ENCODE data around the gene VPS18. TPM values are rescaled to one million over a fixed set of nuclear protein-coding genes. Genes with fewer than 3 reads are reported as not detected.

Gene VPS18
- total RNA-seq, 2 experiments from 2014 or later, result 16.2 to 16.6 TPM

GRCh38 chr15:40873694-40874561 is 20.3 kb upstream of the VPS18 start, which contains the start of gene RHOV:
Gene RHOV (minus strand): TSS chr15:40874234. CDS start chr15:40874139, 95 bp downstream.
- H3K36me3 Mint-ChIP-seq (ENCODE audit: low read depth), result no peaks in the 10 kb centered on the region
- CTCF ChIA-PET, result interaction anchor here (0.6 to 2.0 kb wide), 7 partner anchors 11 to 56 kb away, joined by 3 to 9 read pairs (median 5); partner anchors contain the start of gene VPS18
- peak; percentile 54 for DNase-seq
- H3K27me3 Mint-ChIP-seq, result peaks cover 18% of the 10 kb centered on the region
- no peak within 1 kb of the TSS for H3K27ac Mint-ChIP-seq
- H3K4me3 Mint-ChIP-seq, result peak within 1 kb of the TSS; percentile 71
- POLR2A ChIA-PET, result no interaction called here
- peaks cover 18% of the 10 kb centered on the region for H3K4me1 Mint-ChIP-seq
- H3K9me3 Mint-ChIP-seq, result no peaks in the 10 kb centered on the region

- POLR2A ChIA-PET, result no interaction called here
- H3K4me1 Mint-ChIP-seq, result peaks cover 26% of the 10 kb centered on the region
- H3K27ac Mint-ChIP-seq, result no peak overlapping the region
- no peak for DNase-seq
- CTCF ChIA-PET, result interaction anchor here (0.6 to 6.1 kb wide), 5 partner anchors 8 to 152 kb away, joined by 3 to 31 read pairs (median 5); partner anchors contain the start of gene VPS18
- H3K4me3 Mint-ChIP-seq, result no peak overlapping the region
- no peaks in the 10 kb centered on the region for H3K36me3 Mint-ChIP-seq (ENCODE audit: low read depth)
- no peaks in the 10 kb centered on the region for H3K9me3 Mint-ChIP-seq
- peaks cover 18% of the 10 kb centered on the region for H3K27me3 Mint-ChIP-seq
Observed at GRCh38 chr15:40875991-40876730, 18.1 kb upstream of the VPS18 start.

- no peak for DNase-seq
- ChIA-PET POLR2A (no interaction called here), CTCF (interaction anchor here (1.9 to 6.1 kb wide), 4 partner anchors 8 to 26 kb away, joined by 5 to 31 read pairs (median 7); partner anchors contain the start of gene VPS18)
- Mint-ChIP-seq H3K4me1 (peaks cover 19% of the 10 kb centered on the region), H3K36me3 (ENCODE audit: low read depth) (no peaks in the 10 kb centered on the region), H3K27me3 (peaks cover 18% of the 10 kb centered on the region), H3K9me3 (no peaks in the 10 kb centered on the region), H3K4me3 (no peak overlapping the region), H3K27ac (no peak overlapping the region)
Observed at GRCh38 chr15:40877694-40878093, 16.6 kb upstream of the VPS18 start.

GRCh38 chr15:40878785-40879184 is 15.5 kb upstream of the VPS18 start:
- peaks cover 13% of the 10 kb centered on the region for H3K27me3 Mint-ChIP-seq
- no peak overlapping the region for H3K27ac Mint-ChIP-seq
- ChIA-PET POLR2A (no interaction called here), CTCF (interaction anchor here (0.7 to 6.1 kb wide), 5 partner anchors 9 to 64 kb away, joined by 3 to 31 read pairs (median 7); partner anchors contain the start of gene VPS18)
- no peaks in the 10 kb centered on the region for H3K9me3 Mint-ChIP-seq
- no peaks in the 10 kb centered on the region for H3K36me3 Mint-ChIP-seq (ENCODE audit: low read depth)
- DNase-seq, result no peak
- H3K4me1 Mint-ChIP-seq, result peaks cover 19% of the 10 kb centered on the region
- H3K4me3 Mint-ChIP-seq, result no peak overlapping the region

GRCh38 chr15:40879609-40880008 is 14.6 kb upstream of the VPS18 start:
- Mint-ChIP-seq H3K9me3 (no peaks in the 10 kb centered on the region), H3K27ac (no peak overlapping the region), H3K4me3 (no peak overlapping the region), H3K36me3 (ENCODE audit: low read depth) (no peaks in the 10 kb centered on the region), H3K27me3 (peaks cover 11% of the 10 kb centered on the region), H3K4me1 (peaks cover 22% of the 10 kb centered on the region)
- POLR2A ChIA-PET, result no interaction called here
- CTCF ChIA-PET, result interaction anchor here (0.6 to 6.1 kb wide), 3 partner anchors 15 to 63 kb away, joined by 3 to 31 read pairs (median 4); partner anchors contain the start of gene VPS18
- no peak for DNase-seq

GRCh38 chr15:40881351-40881750 is 12.9 kb upstream of the VPS18 start:
- no peak overlapping the region for H3K4me3 Mint-ChIP-seq
- POLR2A ChIA-PET, result no interaction called here
- CTCF ChIA-PET, result interaction anchor here (1.4 to 6.1 kb wide), 4 partner anchors 11 to 32 kb away, joined by 3 to 31 read pairs (median 9); partner anchors contain the start of gene VPS18
- peaks cover 10% of the 10 kb centered on the region for H3K27me3 Mint-ChIP-seq
- H3K9me3 Mint-ChIP-seq, result no peaks in the 10 kb centered on the region
- no peaks in the 10 kb centered on the region for H3K36me3 Mint-ChIP-seq (ENCODE audit: low read depth)
- no peak overlapping the region for H3K27ac Mint-ChIP-seq
- peaks cover 32% of the 10 kb centered on the region for H3K4me1 Mint-ChIP-seq
- no peak for DNase-seq

- ChIA-PET CTCF (interaction anchor here (0.6 to 1.6 kb wide), 2 partner anchors 19 to 46 kb away, joined by 3 read pairs; no protein-coding TSS in a partner anchor), POLR2A (no interaction called here)
- Mint-ChIP-seq H3K36me3 (ENCODE audit: low read depth) (no peaks in the 10 kb centered on the region), H3K27me3 (peaks cover 11% of the 10 kb centered on the region), H3K4me3 (no peak overlapping the region), H3K9me3 (no peaks in the 10 kb centered on the region), H3K4me1 (peaks cover 22% of the 10 kb centered on the region), H3K27ac (no peak overlapping the region)
- no peak for DNase-seq
Observed at GRCh38 chr15:40886586-40886985, 7.7 kb upstream of the VPS18 start.

GRCh38 chr15:40889112-40889511 is 5.1 kb upstream of the VPS18 start:
- POLR2A ChIA-PET, result interaction anchor here (1.3 kb wide), 1 partner anchor 31 kb away, joined by 3 read pairs; no protein-coding TSS in a partner anchor
- H3K27ac Mint-ChIP-seq, result no peak overlapping the region

GRCh38 chr15:40891138-40891537 is 3.1 kb upstream of the VPS18 start:
- Mint-ChIP-seq H3K4me3 (no peak overlapping the region), H3K4me1 (peaks cover 40% of the 10 kb centered on the region), H3K27me3 (peaks cover 4% of the 10 kb centered on the region), H3K36me3 (ENCODE audit: low read depth) (peaks cover 8% of the 10 kb centered on the region), H3K27ac (no peak overlapping the region), H3K9me3 (no peaks in the 10 kb centered on the region)
- ChIA-PET CTCF (interaction anchor here (1.1 to 5.8 kb wide), 10 partner anchors 10 to 301 kb away, joined by 3 to 72 read pairs (median 5); no protein-coding TSS in a partner anchor), POLR2A (no interaction called here)
- no peak for DNase-seq

More at GRCh38 chr15:40889112-40889511, 5.1 kb upstream of the VPS18 start:
- CTCF ChIA-PET, result interaction anchor here (1.3 to 5.8 kb wide), 3 partner anchors 14 to 35 kb away, joined by 7 to 72 read pairs (median 8); no protein-coding TSS in a partner anchor
- H3K9me3 Mint-ChIP-seq, result no peaks in the 10 kb centered on the region
- peaks cover 11% of the 10 kb centered on the region for H3K27me3 Mint-ChIP-seq
- DNase-seq, result no peak
- peaks cover 37% of the 10 kb centered on the region for H3K4me1 Mint-ChIP-seq
- no peaks in the 10 kb centered on the region for H3K36me3 Mint-ChIP-seq (ENCODE audit: low read depth)
- H3K4me3 Mint-ChIP-seq, result no peak overlapping the region

GRCh38 chr15:40891810-40892446 is 2.3 kb upstream of the VPS18 start:
- DNase-seq, result peak; percentile 37
- CTCF ChIA-PET, result interaction anchor here (0.6 to 5.8 kb wide), 18 partner anchors 11 to 302 kb away, joined by 3 to 72 read pairs (median 4); partner anchors contain the start of gene RAD51
- Mint-ChIP-seq H3K27ac (no peak overlapping the region), H3K9me3 (no peaks in the 10 kb centered on the region), H3K27me3 (peaks cover 4% of the 10 kb centered on the region), H3K4me3 (no peak overlapping the region), H3K36me3 (ENCODE audit: low read depth) (peaks cover 9% of the 10 kb centered on the region), H3K4me1 (peaks cover 35% of the 10 kb centered on the region)
- POLR2A ChIA-PET, result interaction anchor here (0.6 kb wide), 1 partner anchor 323 kb away, joined by 3 read pairs; the partner anchor contains the start of gene RPUSD2

GRCh38 chr15:40892447-40893012 is 1.7 kb upstream of the VPS18 start:
- H3K27me3 Mint-ChIP-seq, result peaks cover 4% of the 10 kb centered on the region
- ChIA-PET CTCF (interaction anchor here (0.6 to 5.8 kb wide), 18 partner anchors 10 to 303 kb away, joined by 3 to 72 read pairs (median 4); partner anchors contain the start of gene RAD51), POLR2A (no interaction called here)
- no peak for DNase-seq
- H3K27ac Mint-ChIP-seq, result no peak overlapping the region
- peaks cover 12% of the 10 kb centered on the region for H3K36me3 Mint-ChIP-seq (ENCODE audit: low read depth)
- no peaks in the 10 kb centered on the region for H3K9me3 Mint-ChIP-seq
- H3K4me3 Mint-ChIP-seq, result no peak overlapping the region
- peaks cover 37% of the 10 kb centered on the region for H3K4me1 Mint-ChIP-seq
